Measurements from ENCODE around the gene ESAM.
A peak's percentile ranks its signal among the peaks of the same experiment; 100 is the strongest.

ESAM gene

DNA sequence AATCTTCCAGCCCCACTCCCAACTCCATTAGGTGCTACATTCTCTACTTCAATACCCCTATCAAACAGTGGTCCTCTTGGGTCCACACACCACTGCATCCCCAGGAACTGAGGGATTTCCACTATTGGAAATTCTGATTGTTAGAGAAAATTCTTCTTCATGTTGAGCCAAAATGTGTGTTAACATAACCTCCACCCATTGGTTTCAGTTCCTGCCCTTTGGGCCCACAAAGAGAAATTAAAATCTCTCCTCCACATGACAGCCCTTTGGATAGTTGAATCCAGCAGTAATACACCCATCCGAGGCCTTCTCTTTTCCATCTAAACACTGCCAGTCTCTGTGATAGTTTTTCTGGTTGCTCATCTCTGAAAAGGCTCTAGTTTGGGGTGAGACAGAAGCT, 12.2 kb downstream of the ESAM start:
- no peak overlapping the region for H3K27ac ChIP-seq
- TF ChIP-seq, protein P1, sequence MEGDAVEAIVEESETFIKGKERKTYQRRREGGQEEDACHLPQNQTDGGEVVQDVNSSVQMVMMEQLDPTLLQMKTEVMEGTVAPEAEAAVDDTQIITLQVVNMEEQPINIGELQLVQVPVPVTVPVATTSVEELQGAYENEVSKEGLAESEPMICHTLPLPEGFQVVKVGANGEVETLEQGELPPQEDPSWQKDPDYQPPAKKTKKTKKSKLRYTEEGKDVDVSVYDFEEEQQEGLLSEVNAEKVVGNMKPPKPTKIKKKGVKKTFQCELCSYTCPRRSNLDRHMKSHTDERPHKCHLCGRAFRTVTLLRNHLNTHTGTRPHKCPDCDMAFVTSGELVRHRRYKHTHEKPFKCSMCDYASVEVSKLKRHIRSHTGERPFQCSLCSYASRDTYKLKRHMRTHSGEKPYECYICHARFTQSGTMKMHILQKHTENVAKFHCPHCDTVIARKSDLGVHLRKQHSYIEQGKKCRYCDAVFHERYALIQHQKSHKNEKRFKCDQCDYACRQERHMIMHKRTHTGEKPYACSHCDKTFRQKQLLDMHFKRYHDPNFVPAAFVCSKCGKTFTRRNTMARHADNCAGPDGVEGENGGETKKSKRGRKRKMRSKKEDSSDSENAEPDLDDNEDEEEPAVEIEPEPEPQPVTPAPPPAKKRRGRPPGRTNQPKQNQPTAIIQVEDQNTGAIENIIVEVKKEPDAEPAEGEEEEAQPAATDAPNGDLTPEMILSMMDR (conservative IDR thresholded peaks at IDR 0.05): no peak
- TF ChIP-seq ZFX (IDR thresholded peaks at IDR 0.05): no peak

DNA sequence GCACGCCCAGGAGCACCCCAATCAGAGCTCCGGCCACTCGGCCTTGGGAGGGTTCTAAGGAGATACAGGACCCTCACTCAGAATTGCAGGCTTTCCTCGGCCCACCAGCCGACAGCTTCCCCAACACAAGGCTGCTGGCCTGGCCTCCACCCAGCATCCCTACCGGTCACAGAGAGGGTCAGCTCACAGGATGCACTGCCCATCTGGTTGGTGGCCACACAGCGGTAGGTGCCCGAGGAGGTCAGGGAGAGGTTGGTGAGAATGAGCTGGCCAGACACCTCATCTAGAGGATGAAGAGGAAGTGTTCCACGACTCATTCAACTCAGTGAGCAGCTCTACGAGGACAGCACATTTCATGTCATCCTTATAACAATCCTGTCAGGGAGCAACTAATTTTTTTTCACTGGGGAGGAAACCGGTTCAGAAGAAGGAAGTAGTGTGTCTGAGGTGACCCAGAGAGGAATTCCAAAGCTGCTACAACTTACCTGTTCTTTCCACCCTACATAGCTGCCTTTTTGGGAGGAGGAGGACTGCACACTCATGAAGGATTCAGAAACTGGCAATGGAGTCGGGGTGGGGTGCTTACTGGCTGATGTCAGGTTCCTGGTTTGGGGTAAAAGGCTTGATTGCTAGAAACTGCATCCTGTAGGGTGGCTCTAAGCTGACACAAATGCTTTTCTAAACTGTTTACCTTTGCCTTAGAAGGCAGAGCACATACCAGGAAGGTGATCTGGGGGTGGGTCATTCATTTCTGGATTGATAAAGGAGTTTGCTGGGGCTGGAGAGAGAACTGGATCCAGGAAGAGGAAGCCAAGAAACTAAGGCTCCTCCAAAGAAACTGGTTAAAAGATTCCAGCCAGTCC, 13.4 kb downstream of the ESAM start:
- no peak for TF ChIP-seq ZFX (IDR thresholded peaks at IDR 0.05)
- TF ChIP-seq, protein P1 (conservative IDR thresholded peaks at IDR 0.05): no peak
- H3K27ac ChIP-seq: no peak overlapping the region; the same call in 1 of the 2 replicates

DNA sequence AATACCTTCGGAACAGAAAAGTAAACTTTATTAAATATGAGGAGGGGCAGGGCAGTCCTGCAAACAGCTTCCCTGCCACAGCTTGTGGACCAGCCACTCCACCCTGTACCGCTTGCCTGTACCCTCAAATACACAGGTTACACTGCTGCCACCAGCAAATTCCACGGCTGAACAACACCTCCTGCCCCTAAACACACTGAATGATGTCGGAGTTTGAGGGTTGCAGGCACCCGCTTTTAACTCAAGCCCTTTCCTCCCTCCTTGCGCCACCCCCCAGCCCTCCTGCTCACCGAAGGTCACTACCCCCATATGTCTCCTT, 14.0 kb downstream of the ESAM start:
- no peak for TF ChIP-seq ZFX (IDR thresholded peaks at IDR 0.05)
- TF ChIP-seq, protein P1 (conservative IDR thresholded peaks at IDR 0.05): no peak
- no peak overlapping the region for H3K27ac ChIP-seq

DNA sequence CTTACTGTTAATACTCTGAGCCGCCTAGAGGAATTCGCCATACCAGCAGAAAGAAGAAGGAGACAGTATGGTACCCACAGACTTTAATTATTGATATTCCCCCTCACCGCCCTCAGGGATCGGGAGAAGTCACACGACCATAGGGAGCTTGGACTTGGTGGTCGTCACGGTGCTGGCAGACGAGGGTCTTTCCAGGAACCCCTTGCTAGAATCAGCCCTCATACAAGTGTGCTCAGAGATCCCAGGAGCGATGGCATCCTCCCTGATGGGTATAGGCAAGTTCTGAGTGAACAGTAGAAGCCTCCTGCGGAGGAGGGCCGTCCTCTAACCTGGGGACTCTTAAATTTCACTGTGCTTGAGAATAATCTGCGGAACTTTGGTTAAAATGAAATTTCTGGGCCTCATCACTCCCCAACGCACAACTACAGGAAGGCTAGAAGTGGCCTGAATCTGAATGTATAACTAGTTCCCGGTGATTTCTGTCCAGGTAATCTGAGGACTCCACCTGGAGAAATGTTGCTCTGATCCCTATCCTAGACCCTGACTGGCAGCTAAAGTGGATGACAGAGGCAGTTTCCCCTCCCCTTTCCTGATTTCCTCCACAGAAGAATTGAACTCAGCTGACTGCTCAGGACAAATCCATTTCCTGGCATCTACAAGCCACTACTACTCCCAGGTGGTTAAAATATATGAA, 14.5 kb downstream of the ESAM start:
- TF ChIP-seq, protein P1 (conservative IDR thresholded peaks at IDR 0.05): no peak
- TF ChIP-seq ZFX (IDR thresholded peaks at IDR 0.05): no peak
- H3K27ac ChIP-seq: peak overlapping the region; percentile 55; the same call in 1 of the 2 replicates

DNA sequence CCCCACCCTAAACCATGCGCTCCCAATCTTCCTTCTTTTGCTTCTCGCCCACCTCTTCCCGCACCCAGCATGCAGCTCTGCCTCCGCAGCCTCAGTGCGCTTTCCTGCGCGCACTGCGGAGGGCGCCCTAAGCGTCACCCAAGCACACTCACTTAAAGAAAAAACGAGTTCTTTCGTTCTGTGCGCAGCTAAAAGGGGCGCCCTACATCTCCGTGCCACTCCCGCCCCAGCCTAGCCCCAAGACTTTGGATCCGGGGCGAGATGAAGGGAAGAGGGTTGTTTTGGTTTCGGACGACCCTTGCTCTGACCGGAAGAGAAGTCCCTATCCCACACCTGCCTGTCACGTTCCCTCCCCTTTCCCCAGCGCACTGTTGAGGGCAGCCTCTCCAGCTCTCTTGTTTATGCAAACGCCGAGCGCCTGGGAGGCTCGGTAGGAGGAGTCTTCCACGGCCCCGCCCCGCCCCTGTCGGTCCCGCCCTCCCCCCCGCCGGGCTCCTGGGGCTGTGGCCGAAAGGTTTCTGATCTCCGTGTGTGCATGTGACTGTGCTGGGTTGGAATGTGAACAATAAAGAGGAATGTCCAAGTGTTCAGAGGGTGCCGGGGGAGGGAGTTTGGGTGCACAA, 15.4 kb downstream of the ESAM start:
- H3K27ac ChIP-seq: peak overlapping the region; percentile 55
- TF ChIP-seq ZFX (IDR thresholded peaks at IDR 0.05): no peak
- TF ChIP-seq, protein P1 (conservative IDR thresholded peaks at IDR 0.05): peak; percentile 77

DNA sequence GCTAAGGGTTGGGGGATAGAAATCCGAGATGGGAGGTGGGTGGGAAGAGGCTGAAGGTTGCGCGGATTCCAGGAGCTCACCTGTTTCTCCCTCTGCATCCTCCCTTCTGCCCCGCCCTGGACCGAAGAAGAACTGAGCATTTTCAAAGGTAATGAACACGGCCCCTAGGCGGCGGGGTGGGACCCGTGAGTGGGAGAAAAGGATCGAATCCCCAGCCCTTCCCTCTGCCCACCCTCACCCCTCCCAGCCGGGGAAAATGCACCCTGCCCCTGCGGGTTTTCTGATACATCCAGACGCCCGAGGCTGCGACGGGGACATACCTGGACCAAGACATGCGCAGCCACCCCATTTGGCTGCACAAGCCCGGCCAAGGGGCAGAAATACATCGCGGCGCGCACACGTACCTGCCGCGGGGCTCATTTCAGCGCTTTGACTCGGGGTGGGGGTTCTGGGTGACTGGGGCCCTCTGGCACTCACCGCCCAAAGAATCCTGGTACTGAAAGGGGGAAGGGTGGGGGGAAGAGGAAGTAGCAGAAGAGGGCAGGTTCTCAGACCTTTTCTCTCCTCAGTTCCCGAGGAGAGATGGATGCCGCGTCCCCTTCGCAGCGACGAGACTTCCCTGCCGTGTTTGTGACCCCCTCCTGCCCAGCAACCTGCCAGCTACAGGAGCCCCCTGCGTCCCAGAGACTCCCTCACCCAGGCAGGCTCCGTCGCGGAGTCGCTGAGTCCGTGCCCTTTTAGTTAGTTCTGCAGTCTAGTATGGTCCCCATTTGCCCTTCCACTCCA, 16.1 kb downstream of the ESAM start:
- peak overlapping the region; percentile 55 for H3K27ac ChIP-seq
- TF ChIP-seq ZFX (IDR thresholded peaks at IDR 0.05): no peak
- TF ChIP-seq, protein P1 (conservative IDR thresholded peaks at IDR 0.05): no peak

Measured in C4-2B (cell line).